Measurements from ENCODE around the gene FAF1. TPM values are rescaled to one million over a fixed set of nuclear protein-coding genes. Genes with fewer than 3 reads are reported as not detected.
"Not testable (repeated sequence)": the region's sequence is repeated elsewhere in the genome, so short reads cannot be mapped to it uniquely, and the experiment has no call there.

FAF1 gene
- polyA plus RNA-seq, 2 donors, result 18.4 to 32.1 TPM

DNA sequence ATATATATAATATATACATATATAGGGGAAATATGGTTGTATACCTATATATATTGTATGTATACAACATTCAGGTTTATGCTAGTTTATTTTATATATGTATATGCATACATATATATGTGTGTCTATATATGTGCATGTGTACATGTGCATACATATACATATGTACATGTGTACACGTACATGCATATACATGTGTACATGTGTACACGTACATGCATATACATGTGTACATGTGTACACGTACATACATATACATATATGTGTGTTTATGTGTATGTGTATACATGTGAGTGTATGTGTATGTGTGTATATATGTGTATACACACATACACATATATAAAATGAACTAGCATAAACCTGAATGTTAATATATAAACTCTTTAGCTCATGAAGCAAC lies 220.9 kb downstream of the FAF1 start:
- no peaks in the 10 kb centered on the region for H3K36me3 ChIP-seq (ENCODE audit: control insufficient read depth in 2 of 2, insufficient read depth in 2 of 2, low read length in 1 of 2)
- H3K4me1 ChIP-seq (ENCODE audit: control insufficient read depth in 2 of 2, insufficient read depth in 2 of 2, low read length in 1 of 2), result no peaks in the 10 kb centered on the region
- no peaks in the 10 kb centered on the region for H3K27me3 ChIP-seq (ENCODE audit: control insufficient read depth in 1 of 2, insufficient read depth in 2 of 2, low read length in 2 of 2)
- no peaks in the 10 kb centered on the region for H3K9me3 ChIP-seq (ENCODE audit: control insufficient read depth in 2 of 2, insufficient read depth in 1 of 2, low read depth in 1 of 2, low read length in 1 of 2)
- 88 to 94% methylated on average over 3 of the region's 3 CpGs for WGBS, 2 donors
- H3K27ac ChIP-seq (ENCODE audit: low read depth in 2 of 2, low read length in 1 of 2), result no peak overlapping the region
- H3K4me3 ChIP-seq (ENCODE audit: low read depth in 1 of 2, low read length in 2 of 2), result no peak overlapping the region

- H3K9me3 ChIP-seq (ENCODE audit: control insufficient read depth in 2 of 2, insufficient read depth in 1 of 2, low read depth in 1 of 2, low read length in 1 of 2), result no peaks in the 10 kb centered on the region
- H3K4me3 ChIP-seq (ENCODE audit: low read depth in 1 of 2, low read length in 2 of 2), result no peak overlapping the region
- no peaks in the 10 kb centered on the region for H3K27me3 ChIP-seq (ENCODE audit: control insufficient read depth in 1 of 2, insufficient read depth in 2 of 2, low read length in 2 of 2)
- H3K27ac ChIP-seq (ENCODE audit: low read depth in 2 of 2, low read length in 1 of 2), result no peak overlapping the region
- WGBS, 2 donors, result 76 to 83% methylated on average over 2 of the region's 2 CpGs
- H3K4me1 ChIP-seq (ENCODE audit: control insufficient read depth in 2 of 2, insufficient read depth in 2 of 2, low read length in 1 of 2), result no peaks in the 10 kb centered on the region
- no peaks in the 10 kb centered on the region for H3K36me3 ChIP-seq (ENCODE audit: control insufficient read depth in 2 of 2, insufficient read depth in 2 of 2, low read length in 1 of 2)
Measured at GRCh38 chr1:50735443-50735842, 224.6 kb downstream of the FAF1 start.

- H3K36me3 ChIP-seq (ENCODE audit: control insufficient read depth in 2 of 2, insufficient read depth in 2 of 2, low read length in 1 of 2); H3K27ac ChIP-seq (ENCODE audit: low read depth in 2 of 2, low read length in 1 of 2); H3K27me3 ChIP-seq (ENCODE audit: control insufficient read depth in 1 of 2, insufficient read depth in 2 of 2, low read length in 2 of 2); H3K4me3 ChIP-seq (ENCODE audit: low read depth in 1 of 2, low read length in 2 of 2); H3K4me1 ChIP-seq (ENCODE audit: control insufficient read depth in 2 of 2, insufficient read depth in 2 of 2, low read length in 1 of 2); H3K9me3 ChIP-seq (ENCODE audit: control insufficient read depth in 2 of 2, insufficient read depth in 1 of 2, low read depth in 1 of 2, low read length in 1 of 2): not testable (repeated sequence)
- 90 to 92% methylated on average over 4 of the region's 4 CpGs for WGBS, 2 donors
Measured at GRCh38 chr1:50727578-50727977, 232.5 kb downstream of the FAF1 start.

- H3K4me1 ChIP-seq (ENCODE audit: control insufficient read depth in 2 of 2, insufficient read depth in 2 of 2, low read length in 1 of 2), result no peaks in the 10 kb centered on the region
- H3K9me3 ChIP-seq (ENCODE audit: control insufficient read depth in 2 of 2, insufficient read depth in 1 of 2, low read depth in 1 of 2, low read length in 1 of 2), result no peaks in the 10 kb centered on the region
- no peaks in the 10 kb centered on the region for H3K36me3 ChIP-seq (ENCODE audit: control insufficient read depth in 2 of 2, insufficient read depth in 2 of 2, low read length in 1 of 2)
- no peak overlapping the region for H3K27ac ChIP-seq (ENCODE audit: low read depth in 2 of 2, low read length in 1 of 2)
- no peaks in the 10 kb centered on the region for H3K27me3 ChIP-seq (ENCODE audit: control insufficient read depth in 1 of 2, insufficient read depth in 2 of 2, low read length in 2 of 2)
- WGBS, 2 donors, result 76 to 81% methylated on average over 4 of the region's 4 CpGs
- H3K4me3 ChIP-seq (ENCODE audit: low read depth in 1 of 2, low read length in 2 of 2), result no peak overlapping the region
Measured at GRCh38 chr1:50724626-50725286, 235.3 kb downstream of the FAF1 start.

GRCh38 chr1:50720457-50721053 lies 239.5 kb downstream of the FAF1 start:
- no peaks in the 10 kb centered on the region for H3K27me3 ChIP-seq (ENCODE audit: control insufficient read depth in 1 of 2, insufficient read depth in 2 of 2, low read length in 2 of 2)
- no peaks in the 10 kb centered on the region for H3K4me1 ChIP-seq (ENCODE audit: control insufficient read depth in 2 of 2, insufficient read depth in 2 of 2, low read length in 1 of 2)
- H3K4me3 ChIP-seq (ENCODE audit: low read depth in 1 of 2, low read length in 2 of 2), result no peak overlapping the region
- H3K9me3 ChIP-seq (ENCODE audit: control insufficient read depth in 2 of 2, insufficient read depth in 1 of 2, low read depth in 1 of 2, low read length in 1 of 2), result no peaks in the 10 kb centered on the region
- no peak overlapping the region for H3K27ac ChIP-seq (ENCODE audit: low read depth in 2 of 2, low read length in 1 of 2)
- H3K36me3 ChIP-seq (ENCODE audit: control insufficient read depth in 2 of 2, insufficient read depth in 2 of 2, low read length in 1 of 2), result peaks cover 0 to 5% of the 10 kb centered on the region in 2 donors
- WGBS, 2 donors, result 88 to 96% methylated on average over 4 of the region's 4 CpGs

- Histone ChIP-seq H3K4me3 (ENCODE audit: low read depth in 1 of 2, low read length in 2 of 2) (no peak overlapping the region), H3K27ac (ENCODE audit: low read depth in 2 of 2, low read length in 1 of 2) (no peak overlapping the region), H3K4me1 (ENCODE audit: control insufficient read depth in 2 of 2, insufficient read depth in 2 of 2, low read length in 1 of 2) (no peaks in the 10 kb centered on the region), H3K36me3 (ENCODE audit: control insufficient read depth in 2 of 2, insufficient read depth in 2 of 2, low read length in 1 of 2) (peaks cover 0 to 5% of the 10 kb centered on the region in 2 donors), H3K9me3 (ENCODE audit: control insufficient read depth in 2 of 2, insufficient read depth in 1 of 2, low read depth in 1 of 2, low read length in 1 of 2) (no peaks in the 10 kb centered on the region), H3K27me3 (ENCODE audit: control insufficient read depth in 1 of 2, insufficient read depth in 2 of 2, low read length in 2 of 2) (no peaks in the 10 kb centered on the region)
- 81 to 88% methylated on average over 1 of the region's 1 CpG for WGBS, 2 donors
Measured at GRCh38 chr1:50719126-50719525, 240.9 kb downstream of the FAF1 start.

- WGBS, 2 donors, result 96 to 98% methylated on average over 1 of the region's 1 CpG
- Histone ChIP-seq H3K4me3 (ENCODE audit: low read depth in 1 of 2, low read length in 2 of 2) (no peak overlapping the region), H3K9me3 (ENCODE audit: control insufficient read depth in 2 of 2, insufficient read depth in 1 of 2, low read depth in 1 of 2, low read length in 1 of 2) (no peaks in the 10 kb centered on the region), H3K27ac (ENCODE audit: low read depth in 2 of 2, low read length in 1 of 2) (no peak overlapping the region), H3K27me3 (ENCODE audit: control insufficient read depth in 1 of 2, insufficient read depth in 2 of 2, low read length in 2 of 2) (no peaks in the 10 kb centered on the region), H3K4me1 (ENCODE audit: control insufficient read depth in 2 of 2, insufficient read depth in 2 of 2, low read length in 1 of 2) (no peaks in the 10 kb centered on the region), H3K36me3 (ENCODE audit: control insufficient read depth in 2 of 2, insufficient read depth in 2 of 2, low read length in 1 of 2) (peaks cover 0 to 5% of the 10 kb centered on the region in 2 donors)
Measured at GRCh38 chr1:50717327-50717726, 242.7 kb downstream of the FAF1 start.

- not testable (repeated sequence) for H3K9me3 ChIP-seq (ENCODE audit: control insufficient read depth in 2 of 2, insufficient read depth in 1 of 2, low read depth in 1 of 2, low read length in 1 of 2); H3K27me3 ChIP-seq (ENCODE audit: control insufficient read depth in 1 of 2, insufficient read depth in 2 of 2, low read length in 2 of 2); H3K27ac ChIP-seq (ENCODE audit: low read depth in 2 of 2, low read length in 1 of 2); H3K4me1 ChIP-seq (ENCODE audit: control insufficient read depth in 2 of 2, insufficient read depth in 2 of 2, low read length in 1 of 2); H3K4me3 ChIP-seq (ENCODE audit: low read depth in 1 of 2, low read length in 2 of 2); H3K36me3 ChIP-seq (ENCODE audit: control insufficient read depth in 2 of 2, insufficient read depth in 2 of 2, low read length in 1 of 2)
- 95 to 97% methylated on average over 7 of the region's 7 CpGs for WGBS, 2 donors
Measured at GRCh38 chr1:50716455-50716854, 243.6 kb downstream of the FAF1 start.

GRCh38 chr1:50710099-50710498 lies 250.0 kb downstream of the FAF1 start:
- Histone ChIP-seq H3K4me3 (ENCODE audit: low read depth in 1 of 2, low read length in 2 of 2) (no peak overlapping the region), H3K27me3 (ENCODE audit: control insufficient read depth in 1 of 2, insufficient read depth in 2 of 2, low read length in 2 of 2) (no peaks in the 10 kb centered on the region), H3K27ac (ENCODE audit: low read depth in 2 of 2, low read length in 1 of 2) (no peak overlapping the region), H3K4me1 (ENCODE audit: control insufficient read depth in 2 of 2, insufficient read depth in 2 of 2, low read length in 1 of 2) (peaks cover 0 to 2% of the 10 kb centered on the region in 2 donors), H3K36me3 (ENCODE audit: control insufficient read depth in 2 of 2, insufficient read depth in 2 of 2, low read length in 1 of 2) (no peaks in the 10 kb centered on the region), H3K9me3 (ENCODE audit: control insufficient read depth in 2 of 2, insufficient read depth in 1 of 2, low read depth in 1 of 2, low read length in 1 of 2) (no peaks in the 10 kb centered on the region)
- WGBS, 2 donors, result 61 to 63% methylated on average over 3 of the region's 3 CpGs

DNA sequence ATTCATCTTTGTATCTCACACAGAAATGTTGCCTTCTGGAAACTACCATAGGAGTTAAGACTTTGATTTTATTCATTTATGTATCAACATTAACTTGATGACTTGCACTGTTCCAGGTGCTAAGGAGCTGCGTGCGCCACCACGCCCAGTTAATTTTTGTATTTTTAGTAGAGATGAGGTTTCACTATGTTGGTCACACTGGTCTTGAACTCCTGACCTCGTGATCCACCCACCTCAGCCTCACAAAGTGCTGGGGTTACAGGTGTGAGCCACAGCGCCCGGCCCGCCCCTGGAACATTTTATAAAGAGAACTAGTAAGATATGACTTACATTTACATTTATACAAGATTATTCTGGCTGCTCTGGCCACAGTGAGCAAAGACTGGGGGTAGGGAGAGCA lies 252.2 kb downstream of the FAF1 start:
- H3K4me3 ChIP-seq (ENCODE audit: low read depth in 1 of 2, low read length in 2 of 2), result no peak overlapping the region
- no peaks in the 10 kb centered on the region for H3K27me3 ChIP-seq (ENCODE audit: control insufficient read depth in 1 of 2, insufficient read depth in 2 of 2, low read length in 2 of 2)
- peaks cover 0 to 2% of the 10 kb centered on the region in 2 donors for H3K4me1 ChIP-seq (ENCODE audit: control insufficient read depth in 2 of 2, insufficient read depth in 2 of 2, low read length in 1 of 2)
- no peaks in the 10 kb centered on the region for H3K9me3 ChIP-seq (ENCODE audit: control insufficient read depth in 2 of 2, insufficient read depth in 1 of 2, low read depth in 1 of 2, low read length in 1 of 2)
- H3K36me3 ChIP-seq (ENCODE audit: control insufficient read depth in 2 of 2, insufficient read depth in 2 of 2, low read length in 1 of 2), result no peaks in the 10 kb centered on the region
- WGBS, 2 donors, result 90 to 92% methylated on average over 7 of the region's 7 CpGs
- peak overlapping the region in 1 of 2 donors; percentile 4 for H3K27ac ChIP-seq (ENCODE audit: low read depth in 2 of 2, low read length in 1 of 2)
